HG02884 (cell line): ENCODE results near the gene EPB41L4B.

ENCODE experiments used
- ATAC-seq: cut with Tn5 transposase; IDR thresholded peaks from one replicate; pipeline ENCODE4 v1.9.1; 2021; ENCODE audit warnings: mild to moderate bottlenecking, moderate library complexity; ENCODE audit not compliant: unreplicated experiment

EPB41L4B gene

GRCh38 chr9:109321727-109322126 is 868 bp upstream of the EPB41L4B start:
- no peak for ATAC-seq

- peak; percentile 22 for ATAC-seq
Measured at GRCh38 chr9:109320331-109320741, 523 bp downstream of the EPB41L4B start.

GRCh38 chr9:109319626-109320241 is 1.1 kb downstream of the EPB41L4B start:
- ATAC-seq, result peak; percentile 9

GRCh38 chr9:109319017-109319625 is 1.7 kb downstream of the EPB41L4B start:
- no peak for ATAC-seq

- no peak for ATAC-seq
Measured at GRCh38 chr9:109317979-109318741, 2.7 kb downstream of the EPB41L4B start.

GRCh38 chr9:109317311-109317978 is 3.4 kb downstream of the EPB41L4B start:
- no peak for ATAC-seq

DNA sequence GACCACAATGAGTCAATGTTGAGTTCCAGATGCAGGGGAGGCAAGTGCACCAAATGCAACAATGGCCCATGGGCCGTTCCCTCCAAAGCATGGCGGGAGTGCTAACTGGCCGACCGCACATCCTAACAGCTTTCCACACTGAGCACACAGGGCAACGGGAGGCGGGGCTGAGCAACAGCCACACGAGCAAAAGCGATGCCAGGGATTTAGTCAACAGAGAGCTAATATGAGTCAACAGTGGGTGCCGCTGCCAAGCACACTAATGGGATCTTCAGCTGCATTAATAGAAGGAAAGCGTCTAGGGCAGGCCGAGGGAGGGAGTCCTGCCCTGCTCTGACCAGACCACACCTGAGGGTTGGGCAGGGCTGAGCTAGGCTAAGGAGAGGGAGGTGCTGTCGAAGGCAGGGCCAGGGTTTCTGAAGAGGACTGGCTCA is 4.6 kb downstream of the EPB41L4B start:
- no peak for ATAC-seq

GRCh38 chr9:109315480-109316206 is 5.2 kb downstream of the EPB41L4B start:
- no peak for ATAC-seq

DNA sequence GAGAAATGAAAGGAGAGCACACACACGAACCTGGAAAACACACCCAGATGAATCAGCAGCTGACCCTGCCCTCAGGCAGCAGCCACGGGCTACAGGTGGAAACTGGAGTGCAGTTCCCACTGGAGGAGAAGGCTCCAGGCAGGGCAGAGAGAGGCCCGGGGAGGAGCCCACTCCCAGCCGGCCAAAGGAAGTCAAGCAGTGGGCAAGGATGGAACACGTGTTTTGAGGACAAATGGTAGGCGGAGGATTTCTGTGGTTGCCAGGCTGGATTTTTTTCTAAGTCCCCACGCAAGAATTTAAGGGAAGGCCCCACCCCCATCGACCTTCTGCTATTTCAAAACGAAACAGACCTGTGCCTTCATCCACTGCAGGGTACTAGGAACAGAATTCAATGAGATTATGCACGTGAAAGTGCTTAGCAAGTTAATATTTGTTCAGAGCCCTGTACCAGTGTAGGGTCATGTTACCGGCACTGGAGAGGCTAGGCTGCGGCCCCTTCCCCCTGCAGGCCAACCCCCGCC is 6.8 kb downstream of the EPB41L4B start:
- no peak for ATAC-seq

- no peak for ATAC-seq
Measured at GRCh38 chr9:109313351-109313750, 7.5 kb downstream of the EPB41L4B start.

DNA sequence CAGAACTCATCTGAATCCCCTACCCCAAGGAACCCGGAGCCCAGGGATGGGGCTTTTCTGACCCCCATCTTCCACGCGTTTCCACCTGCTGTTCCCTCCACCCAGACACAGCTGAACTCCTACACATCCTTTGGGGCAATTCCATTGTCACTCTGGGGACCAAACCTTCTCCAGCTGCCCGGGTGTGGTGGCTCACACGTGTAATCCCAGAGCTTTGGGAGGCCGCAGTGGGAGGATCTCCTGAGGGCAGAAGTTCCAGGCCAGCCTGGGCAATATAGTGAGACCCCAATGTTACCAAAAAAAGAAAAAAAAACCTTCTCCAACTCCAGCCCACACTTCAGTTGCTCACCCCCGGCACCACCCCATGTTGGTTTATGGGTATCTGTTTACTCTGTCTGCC is 8.1 kb downstream of the EPB41L4B start:
- no peak for ATAC-seq

GRCh38 chr9:109311731-109312130 is 9.1 kb downstream of the EPB41L4B start:
- peak; percentile 95 for ATAC-seq

DNA sequence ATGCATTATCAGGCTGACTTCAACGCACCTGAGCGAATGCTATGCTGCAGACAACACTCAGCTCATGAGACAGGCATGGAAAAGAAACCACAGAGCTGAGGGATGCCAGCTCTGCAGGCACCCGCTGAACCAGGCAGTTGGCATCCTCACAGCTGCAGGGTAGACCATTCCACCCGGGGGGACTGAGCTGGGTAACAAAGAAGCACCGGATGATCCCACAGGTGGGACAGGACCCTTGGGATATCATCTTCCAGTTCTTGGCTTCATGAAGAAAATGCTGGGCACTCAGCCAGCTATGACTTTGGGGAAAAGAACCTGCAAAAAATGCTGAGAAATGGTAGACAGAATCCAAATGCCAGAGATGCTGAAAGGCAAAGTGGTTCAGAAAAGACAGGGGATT is 9.6 kb downstream of the EPB41L4B start:
- ATAC-seq, result no peak

- ATAC-seq, result no peak
Measured at GRCh38 chr9:109310486-109310901, 10.4 kb downstream of the EPB41L4B start.

- no peak for ATAC-seq
Measured at GRCh38 chr9:109309282-109309681, 11.6 kb downstream of the EPB41L4B start.

DNA sequence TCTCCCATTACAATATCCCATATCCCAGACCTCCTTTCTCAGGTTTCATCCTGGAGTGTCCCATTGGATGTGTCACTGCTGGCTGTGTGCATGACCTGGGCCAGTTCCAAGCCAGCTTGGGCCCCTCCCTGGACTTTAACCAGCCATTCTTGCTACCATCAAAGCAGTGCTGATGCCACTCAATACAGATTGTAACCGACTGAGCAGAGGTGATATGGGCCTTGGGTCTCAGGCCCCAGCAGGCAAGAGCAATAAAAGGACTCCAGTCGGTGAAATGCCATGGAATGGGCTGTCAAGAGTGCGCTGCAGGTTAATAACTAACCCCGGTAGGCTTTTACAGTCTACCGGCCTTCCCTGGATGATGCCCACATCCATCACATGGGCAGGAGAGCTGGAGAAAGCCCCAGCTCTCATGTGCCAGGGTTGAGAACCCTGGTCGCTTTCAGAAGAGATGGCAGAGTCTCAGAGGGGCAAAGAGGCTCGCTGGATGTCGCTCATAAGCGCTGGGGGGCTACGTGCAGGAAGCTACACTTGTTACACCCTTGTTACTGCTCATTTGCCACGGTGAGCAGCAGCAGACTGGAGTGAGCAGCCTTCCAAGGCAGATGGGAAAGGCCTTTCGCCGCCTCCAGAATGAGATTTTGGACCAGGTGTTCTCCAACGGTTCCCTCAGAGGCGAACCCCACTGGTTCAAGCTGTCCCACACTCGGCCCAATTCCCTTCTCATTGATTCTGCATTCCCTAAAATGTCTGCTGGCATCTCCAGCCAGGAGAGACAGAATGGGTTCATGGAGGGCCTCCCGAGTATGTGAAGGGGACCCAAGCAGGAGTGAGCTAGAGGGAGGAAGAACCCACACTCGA is 13.2 kb downstream of the EPB41L4B start:
- no peak for ATAC-seq

- no peak for ATAC-seq
Measured at GRCh38 chr9:109305801-109306200, 15.1 kb downstream of the EPB41L4B start.

GRCh38 chr9:109304347-109304746 is 16.5 kb downstream of the EPB41L4B start:
- ATAC-seq, result no peak

- ATAC-seq, result no peak
Measured at GRCh38 chr9:109303900-109304299, 17.0 kb downstream of the EPB41L4B start.

DNA sequence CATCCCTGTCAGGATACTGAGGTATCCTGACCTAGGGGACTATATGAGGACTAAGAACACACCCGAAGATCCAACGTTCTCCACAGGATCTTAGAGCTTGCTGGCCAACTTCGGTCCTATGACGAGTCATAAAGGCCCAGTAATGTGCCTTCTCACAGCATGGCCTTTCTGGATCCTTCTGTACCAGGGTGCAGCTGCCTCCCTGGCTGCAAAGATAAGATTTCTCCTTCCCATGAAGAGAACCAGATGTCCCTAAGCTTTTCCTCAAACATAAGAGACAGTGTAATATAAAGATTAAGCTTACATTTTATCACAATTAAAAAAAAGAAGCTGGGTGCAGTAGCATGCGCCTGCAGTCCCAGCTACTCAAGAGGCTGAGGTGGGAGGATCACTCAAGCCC is 18.3 kb downstream of the EPB41L4B start:
- ATAC-seq, result no peak
